ENCODE results near the gene SPN.
"Not testable (repeated sequence)": the region's sequence is repeated elsewhere in the genome, so short reads cannot be mapped to it uniquely, and the experiment has no call there.

The SPN gene

DNA sequence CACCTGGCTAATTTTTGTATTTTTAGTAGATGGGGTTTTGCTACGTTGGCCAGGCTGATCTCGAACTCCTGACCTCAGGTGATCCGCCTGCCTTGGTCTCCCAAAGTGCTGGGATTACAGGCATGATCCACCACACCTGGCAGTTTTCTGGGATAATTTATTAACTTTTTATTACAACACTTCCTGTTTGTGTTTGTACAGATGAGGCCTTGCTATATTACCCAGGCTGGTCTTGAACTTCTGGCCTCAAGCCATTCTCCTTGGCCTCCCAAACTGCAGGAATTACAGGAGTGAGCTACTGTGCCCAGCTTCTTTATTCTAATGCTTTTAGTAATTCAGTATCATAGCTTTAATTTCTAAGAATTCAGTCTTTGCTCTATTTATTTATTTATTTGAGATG, 16.1 kb upstream of the SPN start:
- DNase-seq, result no peak

DNA sequence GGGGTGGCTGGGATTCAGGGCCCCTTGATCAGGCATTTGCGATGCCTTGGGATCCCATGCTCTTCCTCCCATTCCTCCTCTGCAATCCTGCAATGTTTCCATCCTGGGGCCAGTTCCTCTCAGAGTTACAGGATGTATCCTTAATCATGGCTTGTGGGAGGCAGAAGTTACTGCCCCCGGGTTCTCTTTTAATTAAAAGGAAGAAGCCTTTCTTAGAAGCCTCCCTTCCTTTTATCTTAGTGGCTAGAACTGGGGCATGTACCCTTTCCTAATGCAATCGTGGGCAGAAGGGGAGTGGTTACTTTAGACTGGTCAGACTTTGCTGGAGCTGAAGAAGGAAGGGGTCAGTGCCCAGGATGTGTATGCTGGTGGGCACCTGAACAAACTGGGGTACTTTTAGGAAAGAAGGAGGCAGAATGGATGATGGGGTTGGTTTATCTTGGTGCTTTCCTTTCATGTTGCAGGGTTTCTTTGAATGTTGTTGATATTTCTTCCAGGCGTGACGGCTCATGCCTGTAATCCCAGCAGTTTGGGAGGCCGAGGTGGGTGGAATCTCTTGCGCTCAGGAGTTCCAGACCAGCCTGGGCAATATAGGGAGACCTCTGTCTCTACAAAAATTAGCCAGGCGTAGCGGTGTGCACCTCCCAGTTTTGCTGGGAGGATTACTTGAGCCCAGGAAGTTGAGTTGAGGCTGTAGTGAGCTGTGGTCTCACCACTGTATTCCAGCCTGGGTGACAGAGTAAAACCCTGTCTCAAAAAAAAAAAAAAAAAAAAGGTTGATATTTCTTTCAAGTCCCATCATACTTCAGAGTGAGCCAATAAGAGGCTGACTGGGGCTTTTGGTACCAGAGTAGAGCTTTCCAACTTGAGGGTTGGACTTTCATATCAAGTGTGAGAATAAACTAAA, 13.2 kb upstream of the SPN start:
- no peak for DNase-seq

DNA sequence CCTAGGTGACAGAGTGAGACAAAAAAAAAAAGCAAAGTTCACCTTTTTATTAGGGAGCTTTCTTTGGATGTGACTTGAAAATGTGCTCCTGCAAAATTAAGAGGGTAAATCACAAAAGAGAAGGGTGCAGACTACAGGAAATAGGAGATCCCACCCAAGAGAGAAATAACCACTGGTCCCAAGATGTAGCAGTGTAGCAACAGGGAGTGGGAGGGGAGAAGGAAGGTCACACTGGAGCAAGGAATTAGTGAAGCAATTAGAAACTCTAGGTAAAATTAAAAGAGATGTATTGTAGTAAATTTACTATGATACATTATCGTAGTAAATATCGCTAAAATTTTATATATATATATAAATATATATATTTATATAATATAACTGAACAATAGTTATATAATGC, 12.3 kb upstream of the SPN start:
- no peak for DNase-seq

- DNase-seq, result no peak
Measured at GRCh38 chr16:29651774-29652349, 11.2 kb upstream of the SPN start.

DNA sequence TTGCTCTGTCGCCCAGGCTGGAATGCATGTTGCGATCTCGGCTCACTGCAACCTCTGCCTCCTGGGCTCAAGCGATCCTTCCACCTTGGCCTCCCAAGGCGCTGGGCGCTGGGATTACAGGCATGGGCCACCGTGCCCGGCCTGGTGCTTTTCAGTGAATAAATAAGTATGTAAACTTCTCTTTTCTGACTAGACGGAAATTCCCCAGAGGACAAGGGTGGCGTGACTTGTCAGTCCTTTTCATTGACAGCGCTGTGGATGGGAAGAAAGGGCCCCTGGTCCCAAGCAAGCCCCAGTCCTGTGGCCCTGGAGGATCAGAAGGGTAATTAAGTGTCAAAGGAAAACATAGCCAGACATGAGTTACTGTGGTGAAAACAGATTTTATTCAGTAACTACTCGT, 9.6 kb upstream of the SPN start:
- DNase-seq, result no peak

DNA sequence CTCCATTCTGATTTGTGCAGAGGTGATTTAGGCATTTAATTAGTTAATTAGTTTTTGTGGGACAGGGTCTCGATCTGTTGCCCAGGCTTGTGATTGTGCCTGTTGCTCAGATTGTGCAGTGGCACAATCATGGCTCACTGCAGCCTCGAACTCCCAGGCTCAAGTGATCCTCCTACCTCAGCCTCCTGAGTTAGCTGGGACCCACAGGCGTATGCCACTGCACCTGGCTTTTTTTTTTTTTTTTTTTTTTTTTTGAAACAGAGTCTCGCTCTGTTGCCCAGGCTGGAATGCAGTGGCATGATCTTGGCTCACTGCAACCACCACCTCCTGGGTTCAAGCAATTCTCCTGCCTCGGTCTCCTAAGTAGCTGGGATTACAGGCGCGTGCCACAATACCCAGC, 9.2 kb upstream of the SPN start:
- not testable (repeated sequence) for DNase-seq

DNA sequence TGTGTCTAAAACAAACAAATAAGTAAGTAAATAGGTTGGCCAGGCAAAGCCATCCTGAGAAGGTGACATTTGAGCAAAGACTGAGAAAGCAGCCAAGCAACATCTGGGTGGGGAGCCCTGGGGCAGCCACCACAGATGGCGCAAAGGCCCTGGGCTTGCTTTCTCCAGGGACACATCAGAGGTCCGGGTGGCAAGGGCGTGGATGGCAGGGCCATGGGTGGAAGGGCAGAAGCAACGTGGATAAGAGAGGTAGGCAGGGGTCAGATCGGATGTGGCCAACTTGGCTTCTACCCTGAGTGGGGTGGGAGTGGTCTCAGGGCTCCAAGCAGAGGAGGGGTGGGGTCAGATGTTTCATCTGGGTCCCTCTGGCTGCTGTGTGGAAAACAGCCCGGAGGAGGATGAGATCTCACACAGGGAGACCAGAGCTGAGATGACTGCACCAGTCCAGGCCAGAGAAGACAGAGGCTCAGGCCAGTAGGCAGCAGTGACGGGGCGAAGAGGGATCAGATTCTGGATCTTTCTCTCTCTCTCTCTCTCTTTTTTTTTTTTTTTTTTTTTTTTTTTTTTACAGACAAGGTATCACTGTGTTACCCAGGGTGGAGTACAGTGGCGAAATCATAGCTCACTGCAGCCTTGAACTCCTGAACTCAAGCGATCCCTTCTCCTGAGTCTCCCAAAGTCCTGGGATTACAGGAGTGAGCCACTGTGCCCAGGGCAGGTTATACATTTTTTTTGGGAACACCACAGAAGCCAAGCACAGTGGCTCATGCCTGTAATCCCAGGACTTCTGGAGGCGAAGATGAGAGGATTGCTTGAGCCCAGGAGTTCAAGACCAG, 6.1 kb upstream of the SPN start:
- DNase-seq, result no peak

DNA sequence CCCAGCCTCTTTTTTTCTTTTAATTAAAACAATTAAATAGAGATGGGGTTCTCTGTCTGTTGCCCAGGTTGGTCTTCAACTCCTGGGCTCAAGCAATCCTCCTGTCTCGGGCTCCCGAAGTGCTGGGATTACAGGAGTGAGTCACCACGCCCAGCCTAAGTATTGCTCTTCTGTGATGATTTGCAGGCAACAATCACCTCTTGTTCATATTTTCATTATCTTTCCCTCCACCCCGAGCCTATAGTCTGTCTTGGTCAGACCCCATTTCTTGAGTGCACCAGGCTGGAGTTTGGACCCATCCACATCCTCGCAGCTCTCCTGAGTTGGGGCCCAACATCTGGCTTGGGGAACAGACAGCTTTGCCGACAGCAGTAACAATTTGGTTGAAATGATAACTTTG, 4.3 kb upstream of the SPN start:
- DNase-seq, result no peak

DNA sequence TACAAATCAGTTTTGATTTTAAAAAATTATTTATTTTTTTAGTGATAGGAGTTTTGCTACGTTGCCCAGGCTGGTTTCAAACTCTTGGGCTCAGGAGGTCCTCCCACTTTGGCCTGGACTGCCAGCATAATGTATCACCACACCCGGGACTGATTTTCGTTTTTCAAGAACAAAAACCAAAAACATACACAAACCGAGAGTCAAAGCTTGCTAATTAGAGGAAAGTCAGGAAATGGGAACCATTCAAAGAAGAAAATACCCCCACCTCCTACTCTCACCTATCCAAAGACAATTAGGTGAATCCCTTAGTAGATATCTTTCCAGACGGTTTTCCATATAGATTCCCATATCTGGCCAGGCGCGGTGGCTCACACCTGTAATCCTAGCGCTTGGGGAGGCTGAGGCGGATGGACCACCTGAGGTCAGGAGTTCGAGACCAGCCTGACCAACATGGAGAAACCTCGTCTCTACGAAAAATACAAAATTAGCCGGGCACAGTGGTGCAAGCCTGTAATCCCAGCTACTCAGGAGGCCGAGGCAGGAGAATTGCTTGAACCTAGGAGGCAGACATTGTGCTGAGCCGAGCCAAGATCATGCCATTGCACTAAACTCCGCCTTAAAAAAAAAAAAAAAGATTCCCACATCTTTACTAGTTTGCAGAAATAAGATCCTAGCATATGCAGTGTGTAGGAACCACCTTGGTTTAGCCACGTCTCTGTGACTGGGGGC, 883 bp upstream of the SPN start:
- DNase-seq, result no peak

DNA sequence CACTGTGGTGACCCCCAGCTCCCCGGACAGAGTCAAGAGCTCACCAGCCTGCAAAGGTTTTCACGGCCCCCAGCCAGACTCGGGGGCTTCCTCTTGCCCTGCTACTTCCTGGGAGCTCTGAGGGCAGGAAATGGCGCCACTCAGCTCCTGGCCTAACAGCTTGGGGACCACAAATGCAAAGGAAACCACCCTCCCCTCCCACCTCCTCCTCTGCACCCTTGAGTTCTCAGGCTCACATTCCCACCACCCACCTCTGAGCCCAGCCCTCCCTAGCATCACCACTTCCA, 375 bp upstream of the SPN start:
- peak; percentile 58 for DNase-seq

GRCh38 chr16:29663807-29664090, 702 bp downstream of the SPN start:
- DNase-seq, result peak; percentile 23

GRCh38 chr16:29664091-29664921, 1.3 kb downstream of the SPN start:
- peak; percentile 44 for DNase-seq

DNA sequence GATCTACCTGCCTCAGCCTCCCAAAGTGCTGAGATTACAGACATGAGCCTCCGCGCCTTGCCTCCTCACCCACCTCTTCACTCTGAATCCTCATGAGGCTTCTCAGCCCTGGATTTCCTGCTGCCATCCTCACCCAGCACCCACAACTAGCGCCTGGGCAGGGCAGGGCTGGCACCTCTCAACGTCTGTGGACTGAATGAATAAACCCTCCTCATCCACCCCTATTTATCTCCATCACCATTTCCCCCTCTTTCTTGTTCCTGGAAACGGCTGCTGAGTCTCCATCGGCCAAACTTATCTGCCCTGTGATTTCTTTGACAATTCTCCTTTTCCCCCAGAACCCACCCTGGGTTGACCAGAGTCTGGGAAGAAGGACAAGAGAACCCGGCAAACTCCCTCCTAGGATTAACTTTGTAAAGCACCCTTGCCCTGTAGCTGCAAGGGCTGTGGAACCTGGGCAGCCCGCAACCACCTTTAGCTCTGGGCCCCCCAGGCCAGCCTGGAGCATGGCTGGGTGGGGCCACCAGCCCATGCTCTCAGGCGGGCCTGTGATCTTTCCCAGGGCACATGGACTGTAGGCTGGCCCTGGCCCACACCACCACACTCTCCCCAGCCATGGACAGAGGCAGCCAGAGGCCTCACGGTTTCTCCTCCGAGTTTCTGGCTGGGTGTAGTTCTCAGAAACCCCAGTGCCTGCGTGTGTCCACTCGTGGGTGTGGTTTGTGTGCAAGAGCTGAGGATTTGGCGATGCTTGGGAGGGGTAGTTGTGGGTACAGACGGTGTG, 2.4 kb downstream of the SPN start:
- peak; percentile 38 for DNase-seq

- DNase-seq, result not testable (repeated sequence)
Measured at GRCh38 chr16:29667322-29667610, 4.2 kb downstream of the SPN start.

DNA sequence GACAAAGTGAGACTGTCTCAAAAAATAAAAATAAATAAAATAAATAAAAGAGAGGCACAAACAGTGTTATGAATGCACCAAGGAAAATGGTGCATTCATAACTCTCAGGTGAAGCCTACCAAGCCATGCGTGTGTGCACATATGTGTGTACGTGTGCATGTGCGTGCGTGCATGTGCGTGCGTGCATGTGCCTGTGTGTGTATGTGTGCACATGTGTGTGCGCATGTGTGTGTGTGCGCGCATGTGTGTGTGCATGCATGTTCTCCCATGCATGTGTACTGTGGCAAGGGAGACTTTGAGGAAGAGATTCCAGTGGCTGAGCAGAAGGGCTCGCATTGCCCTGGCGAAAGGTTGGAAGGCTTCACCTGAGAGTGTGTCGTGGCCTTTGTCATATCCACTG, 4.7 kb downstream of the SPN start:
- DNase-seq, result no peak

DNA sequence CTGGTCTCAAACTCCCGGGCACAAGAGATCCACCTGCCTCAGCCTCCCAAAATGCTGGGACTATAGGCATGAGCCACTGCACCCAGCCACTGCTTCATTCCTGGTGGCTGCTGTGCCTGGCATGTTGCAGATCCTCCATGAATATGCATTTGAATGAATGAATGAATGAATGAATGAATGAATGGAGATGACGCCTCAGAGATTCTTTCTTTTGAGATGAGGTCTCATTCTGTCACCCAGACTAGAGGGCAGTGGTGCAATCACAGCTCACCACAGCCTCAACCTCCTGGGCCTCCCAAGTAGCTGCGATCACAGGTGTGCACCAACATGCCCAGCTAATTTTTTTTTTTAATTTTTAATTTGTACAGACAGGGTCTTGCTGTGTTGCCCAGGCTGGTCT, 5.2 kb downstream of the SPN start:
- DNase-seq, result no peak

GRCh38 chr16:29673501-29673900, 10.5 kb downstream of the SPN start:
- DNase-seq, result no peak

GRCh38 chr16:29674188-29674587, 11.1 kb downstream of the SPN start:
- DNase-seq, result no peak

DNA sequence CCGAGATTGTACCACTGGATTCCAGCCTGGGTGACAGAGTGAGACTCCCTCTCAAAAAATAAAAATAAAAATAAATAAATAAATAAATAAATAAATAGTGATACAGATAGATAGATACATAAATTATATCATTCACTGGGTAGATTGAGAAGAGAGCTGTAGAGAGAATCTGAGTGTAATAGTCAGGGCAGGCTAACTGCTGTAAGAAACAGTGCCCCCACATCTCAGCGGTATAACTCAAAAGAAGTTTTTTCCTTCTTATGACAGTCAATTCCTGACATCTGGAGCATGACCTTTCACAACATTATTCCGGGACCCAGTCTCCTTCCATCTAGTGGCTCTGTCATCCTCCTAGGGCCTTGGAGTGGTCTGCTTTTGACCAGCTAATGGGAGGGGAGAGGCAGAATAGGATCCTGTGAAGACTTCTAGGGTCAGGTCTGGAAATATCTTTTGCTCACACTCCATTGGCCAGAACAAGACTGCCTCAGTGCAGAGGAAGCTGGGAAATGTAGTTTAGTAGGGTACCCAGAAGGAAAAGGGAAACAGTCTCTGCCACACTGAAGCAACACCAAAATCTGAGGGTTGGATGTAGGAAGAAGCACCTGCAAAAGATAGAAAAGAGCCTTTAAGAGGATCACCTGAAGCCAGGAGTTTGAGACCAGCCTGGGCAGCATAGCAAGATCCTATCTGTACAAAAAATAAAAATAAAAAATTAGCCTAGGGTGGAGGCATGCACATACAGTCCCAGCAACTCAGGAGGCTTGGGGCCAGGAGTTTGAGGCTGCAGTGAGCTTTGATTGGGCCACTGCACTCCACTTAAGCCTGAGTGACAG, 13.0 kb downstream of the SPN start:
- peak; percentile 19 for DNase-seq

DNA sequence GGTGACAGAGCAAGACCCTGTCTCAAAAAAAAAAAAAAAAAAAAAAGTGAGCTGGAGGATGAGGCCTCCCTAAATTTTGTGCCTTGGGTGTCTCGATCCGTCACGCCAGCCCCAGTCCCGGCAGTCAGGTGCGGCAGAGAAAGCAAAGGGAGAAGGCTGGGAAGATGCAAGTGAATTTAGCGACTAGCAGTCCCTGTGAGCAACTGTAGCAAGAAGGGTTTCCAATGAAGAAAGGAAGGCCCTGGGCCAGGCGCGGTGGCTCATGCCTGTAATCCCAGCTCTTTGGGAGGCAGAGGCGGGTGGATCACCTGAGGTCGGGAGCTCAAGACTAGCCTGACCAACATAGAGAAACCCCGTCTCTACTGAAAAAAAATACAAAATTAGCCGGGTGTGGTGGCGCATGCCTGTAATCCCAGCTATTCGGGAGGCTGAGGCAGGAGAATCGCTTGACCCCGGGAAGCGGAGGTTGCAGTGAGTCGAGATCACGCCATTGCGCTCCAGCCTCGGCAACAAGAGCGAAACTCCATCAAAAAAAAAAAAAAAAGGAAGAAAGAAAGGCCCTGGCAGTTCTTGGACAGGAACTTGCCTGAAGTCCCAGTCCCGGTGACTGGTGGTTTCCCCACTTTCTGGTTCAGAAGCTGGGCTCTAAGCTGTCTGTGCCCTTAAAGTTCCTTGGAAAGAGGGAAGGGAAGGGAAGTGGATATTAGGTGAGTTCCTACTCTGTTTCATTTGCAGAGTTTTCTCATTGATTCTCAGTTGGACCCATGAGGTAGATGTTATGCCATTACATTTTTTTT, 14.1 kb downstream of the SPN start:
- DNase-seq, result no peak
